RWPE1 (cell line): ENCODE results near the gene MRM3.
A peak's percentile ranks its signal among the peaks of the same experiment; 100 is the strongest.

Source experiments
- CTCF ChIA-PET: fragments of 350-600 bp; sonication (Branson Sonifier 250); formaldehyde crosslinking; extraction: SDS; loops from one replicate; lab custom pipeline; 2021; lab: Yijun Ruan, JAX
- POLR2A ChIA-PET: fragments of 400-600 bp; formaldehyde crosslinking; extraction: SDS; loops from one replicate; lab custom pipeline; 2020; ENCODE audit warnings: antibody characterized with exemption; ENCODE audit not compliant: low non-redundant PET; lab: Yijun Ruan, JAX
- DNase-seq: peaks from one replicate; pipeline ENCODE4 v3.0.0; 2012; ENCODE audit warnings: low spot score
- H3K27ac ChIP-seq: fragments of 450-650 bp; 2 replicates; pipeline ENCODE4 v1.5.1; 2017
- TF ChIP-seq, protein P1 (sequence below): fragments of 450-650 bp; conservative IDR thresholded peaks from 2 replicates; pipeline ENCODE4 v1.5.1; 2017; ENCODE audit warnings: low read depth, mild to moderate bottlenecking

The MRM3 gene

DNA sequence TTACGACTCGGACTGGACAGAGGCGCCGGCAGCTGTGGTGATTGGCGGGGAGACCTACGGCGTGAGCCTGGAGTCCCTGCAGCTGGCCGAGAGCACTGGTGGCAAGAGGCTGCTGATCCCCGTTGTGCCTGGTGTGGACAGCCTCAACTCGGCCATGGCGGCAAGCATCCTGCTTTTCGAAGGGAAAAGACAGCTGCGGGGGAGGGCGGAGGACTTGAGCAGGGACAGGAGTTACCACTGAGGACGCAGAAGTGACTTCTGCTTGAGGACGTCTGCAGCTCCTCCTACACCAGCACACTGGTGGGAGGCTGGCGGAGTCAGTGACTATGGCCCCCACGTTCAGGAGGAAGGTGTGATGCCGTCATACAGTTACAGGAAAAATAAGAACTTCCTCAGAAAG, 9.7 kb downstream of the MRM3 start:
- H3K27ac ChIP-seq = peak overlapping the region; percentile 98
- ChIA-PET CTCF (interaction anchor here (1.5 kb wide), 1 partner anchor 189 kb away, joined by 7 read pairs; no protein-coding TSS in a partner anchor), POLR2A (no interaction called here)
- TF ChIP-seq, protein P1, sequence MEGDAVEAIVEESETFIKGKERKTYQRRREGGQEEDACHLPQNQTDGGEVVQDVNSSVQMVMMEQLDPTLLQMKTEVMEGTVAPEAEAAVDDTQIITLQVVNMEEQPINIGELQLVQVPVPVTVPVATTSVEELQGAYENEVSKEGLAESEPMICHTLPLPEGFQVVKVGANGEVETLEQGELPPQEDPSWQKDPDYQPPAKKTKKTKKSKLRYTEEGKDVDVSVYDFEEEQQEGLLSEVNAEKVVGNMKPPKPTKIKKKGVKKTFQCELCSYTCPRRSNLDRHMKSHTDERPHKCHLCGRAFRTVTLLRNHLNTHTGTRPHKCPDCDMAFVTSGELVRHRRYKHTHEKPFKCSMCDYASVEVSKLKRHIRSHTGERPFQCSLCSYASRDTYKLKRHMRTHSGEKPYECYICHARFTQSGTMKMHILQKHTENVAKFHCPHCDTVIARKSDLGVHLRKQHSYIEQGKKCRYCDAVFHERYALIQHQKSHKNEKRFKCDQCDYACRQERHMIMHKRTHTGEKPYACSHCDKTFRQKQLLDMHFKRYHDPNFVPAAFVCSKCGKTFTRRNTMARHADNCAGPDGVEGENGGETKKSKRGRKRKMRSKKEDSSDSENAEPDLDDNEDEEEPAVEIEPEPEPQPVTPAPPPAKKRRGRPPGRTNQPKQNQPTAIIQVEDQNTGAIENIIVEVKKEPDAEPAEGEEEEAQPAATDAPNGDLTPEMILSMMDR = no peak
- no peak for DNase-seq

DNA sequence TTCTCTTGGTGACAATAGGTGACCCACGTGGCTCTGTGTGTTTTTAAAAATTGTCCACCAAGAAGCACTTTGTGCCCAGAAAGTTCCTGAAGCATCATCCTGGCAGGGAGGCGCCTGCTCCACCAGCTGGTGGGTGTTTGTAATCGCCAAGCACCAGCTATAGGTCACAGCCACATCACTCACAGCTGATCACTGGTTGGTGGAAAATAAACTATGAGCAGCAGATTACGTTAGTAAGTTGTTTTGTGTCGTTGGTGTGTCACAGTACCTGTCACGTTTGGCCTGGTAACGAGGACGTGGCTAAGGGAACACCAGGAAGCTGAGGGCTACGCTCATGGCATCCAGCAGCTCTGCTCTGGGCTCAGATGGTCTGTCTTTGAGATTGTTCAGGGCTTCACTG, 10.1 kb downstream of the MRM3 start:
- ChIA-PET CTCF (interaction anchor here (1.5 kb wide), 1 partner anchor 189 kb away, joined by 7 read pairs; no protein-coding TSS in a partner anchor), POLR2A (no interaction called here)
- H3K27ac ChIP-seq = peak overlapping the region; percentile 98
- no peak for DNase-seq
- TF ChIP-seq, protein P1 = no peak

DNA sequence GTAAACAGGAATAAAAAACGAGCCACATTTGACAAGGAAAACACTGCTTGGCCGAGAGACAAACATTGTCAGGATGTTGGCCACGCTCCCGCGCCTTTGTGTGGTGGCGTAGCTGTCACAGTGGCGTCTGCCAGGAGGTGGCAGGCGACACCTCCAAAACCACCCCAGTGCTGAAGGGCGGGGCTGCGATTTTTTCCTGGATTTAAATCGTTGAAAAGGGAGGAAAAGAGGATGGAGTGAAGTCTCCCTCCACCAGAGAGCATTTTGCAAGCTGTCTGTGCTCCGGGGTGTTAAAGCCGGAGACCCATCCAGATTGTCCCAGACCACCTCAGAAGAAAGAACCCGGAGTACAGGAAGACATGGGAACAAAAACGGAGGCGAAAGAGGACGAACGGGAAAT, 12.7 kb downstream of the MRM3 start:
- H3K27ac ChIP-seq = peak overlapping the region; percentile 98
- ChIA-PET POLR2A (no interaction called here), CTCF (interaction anchor here (0.6 to 2.8 kb wide), 7 partner anchors 30 to 202 kb away, joined by 3 to 32 read pairs (median 4); partner anchors contain the start of genes NXN and TIMM22)
- TF ChIP-seq, protein P1 = peak; percentile 60
- peak; percentile 49 for DNase-seq

DNA sequence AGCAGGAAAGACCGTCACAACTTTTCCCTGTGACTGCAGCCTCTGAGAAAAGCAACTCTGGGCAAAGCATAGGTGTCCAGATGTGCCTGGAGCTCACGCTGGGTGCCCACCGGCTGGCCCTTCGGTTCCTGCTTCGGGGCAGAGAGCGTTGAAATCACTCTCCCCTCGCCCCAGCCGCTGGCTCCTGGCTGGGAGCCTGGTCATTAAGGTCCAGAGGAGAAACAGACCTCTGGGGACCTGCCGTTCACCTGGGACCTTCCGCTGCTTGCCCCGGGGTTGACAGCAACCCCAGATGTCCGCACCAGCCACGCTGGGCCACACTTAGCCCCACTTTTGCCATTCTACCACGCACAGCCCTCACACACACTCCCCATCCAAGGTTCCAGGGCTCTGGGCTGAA, 13.1 kb downstream of the MRM3 start:
- ChIA-PET CTCF (interaction anchor here (0.5 to 2.8 kb wide), 8 partner anchors 30 to 201 kb away, joined by 3 to 32 read pairs (median 4); partner anchors contain the start of genes NXN and TIMM22), POLR2A (no interaction called here)
- DNase-seq = no peak
- TF ChIP-seq, protein P1 = no peak
- H3K27ac ChIP-seq = peak overlapping the region; percentile 98

DNA sequence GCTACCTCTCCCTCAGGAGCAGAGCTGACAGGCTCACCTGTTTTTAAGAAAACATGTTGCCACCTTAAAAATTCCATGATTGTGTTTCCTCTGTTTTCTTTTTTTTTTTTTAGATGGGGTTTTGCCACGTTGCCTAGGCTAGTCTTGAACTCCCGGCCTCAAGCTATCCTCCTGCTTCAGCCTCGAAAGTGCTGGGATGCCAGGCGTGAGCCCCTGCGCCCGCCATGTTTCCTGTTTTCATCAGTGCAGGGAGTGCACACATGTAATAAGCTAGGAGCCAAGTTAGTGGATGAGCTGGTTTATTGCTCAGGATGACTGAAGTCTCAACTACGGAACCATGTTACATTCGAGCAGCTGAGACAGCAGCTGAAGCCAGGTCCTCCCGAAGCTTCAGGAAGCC, 13.6 kb downstream of the MRM3 start:
- ChIA-PET CTCF (interaction anchor here (0.5 to 2.8 kb wide), 7 partner anchors 30 to 184 kb away, joined by 3 to 32 read pairs (median 4); partner anchors contain the start of gene NXN), POLR2A (interaction anchor here (0.7 kb wide), 1 partner anchor 185 kb away, joined by 4 read pairs; no protein-coding TSS in a partner anchor)
- DNase-seq = no peak
- peak overlapping the region; percentile 98 for H3K27ac ChIP-seq
- TF ChIP-seq, protein P1 = no peak

DNA sequence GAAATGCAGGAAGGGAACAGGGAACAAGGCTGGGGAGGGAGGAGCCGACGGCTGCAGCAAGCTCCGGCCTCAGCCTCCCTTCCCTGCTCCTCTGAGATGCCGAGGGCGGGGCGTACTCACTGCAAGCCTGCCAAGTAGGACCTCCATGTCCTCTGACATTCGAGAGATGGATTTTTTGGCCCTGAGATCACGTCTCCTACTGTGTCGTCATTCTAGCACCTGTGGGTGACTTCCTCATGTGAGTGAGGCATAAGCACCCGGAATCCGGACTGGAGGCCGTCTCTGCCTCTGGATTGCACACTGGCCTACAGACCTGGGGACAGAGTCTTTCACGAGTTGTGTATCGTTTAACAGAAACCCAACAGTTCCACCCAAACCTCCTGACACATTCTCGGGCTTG, 14.5 kb downstream of the MRM3 start:
- H3K27ac ChIP-seq = peak overlapping the region; percentile 98
- CTCF ChIA-PET = interaction anchor here (2.8 kb wide), 1 partner anchor 183 kb away, joined by 32 read pairs; the partner anchor contains the start of gene NXN
- no peak for DNase-seq
- TF ChIP-seq, protein P1 = no peak
- POLR2A ChIA-PET = no interaction called here
